Dendritic cell treated with granulocyte-macrophage colony-stimulating factor and Interleukin-4, amounts not matched to agents 40 ng/mL and 50 ng/mL, for 4 days (primary cell): ENCODE results near the gene OR56A4.
"Not testable (repeated sequence)": the region's sequence is repeated elsewhere in the genome, so short reads cannot be mapped to it uniquely, and the experiment has no call there.

Experiments used
- H3K27ac Mint-ChIP-seq: one replicate; pipeline ENCODE4 v1.8.0; 2022; ENCODE audit warnings: mild to moderate bottlenecking, mixed read lengths
- H3K27me3 Mint-ChIP-seq: one replicate; pipeline ENCODE4 v1.8.0; 2022; ENCODE audit warnings: mild to moderate bottlenecking, mixed read lengths
- H3K36me3 Mint-ChIP-seq: one replicate; pipeline ENCODE4 v1.8.0; 2022; ENCODE audit warnings: low read depth, mixed read lengths
- H3K4me1 Mint-ChIP-seq: one replicate; pipeline ENCODE4 v1.8.0; 2022; ENCODE audit warnings: low read depth, mixed read lengths
- H3K4me3 Mint-ChIP-seq: one replicate; pipeline ENCODE4 v1.8.0; 2022; ENCODE audit warnings: mild to moderate bottlenecking, moderate library complexity, mixed read lengths
- H3K9me3 Mint-ChIP-seq: one replicate; pipeline ENCODE4 v1.8.0; 2022; ENCODE audit warnings: mixed read lengths
- intact Hi-C: fragments of 100-400 bp; cut with micrococcal nuclease; formaldehyde crosslinking; loops from one replicate; pipeline ENCODE4 v1.15.0; 2022

OR56A4 gene

GRCh38 chr11:5992150-5992549 is 14.6 kb downstream of the OR56A4 start:
- no peak overlapping the region for H3K4me3 Mint-ChIP-seq
- intact Hi-C loops: loop anchor here (2.0 kb wide), 1 partner anchor 361 kb away; no protein-coding TSS in a partner anchor
- H3K4me1 Mint-ChIP-seq: no peaks in the 10 kb centered on the region
- no peak overlapping the region for H3K27ac Mint-ChIP-seq
- H3K9me3 Mint-ChIP-seq: no peaks in the 10 kb centered on the region
- peaks cover 12% of the 10 kb centered on the region for H3K27me3 Mint-ChIP-seq
- H3K36me3 Mint-ChIP-seq: no peaks in the 10 kb centered on the region

- H3K36me3 Mint-ChIP-seq: no peaks in the 10 kb centered on the region
- H3K27me3 Mint-ChIP-seq: peaks cover 12% of the 10 kb centered on the region
- H3K4me1 Mint-ChIP-seq: no peaks in the 10 kb centered on the region
- intact Hi-C loops: no loop called here
- no peaks in the 10 kb centered on the region for H3K9me3 Mint-ChIP-seq
- no peak overlapping the region for H3K27ac Mint-ChIP-seq
- no peak overlapping the region for H3K4me3 Mint-ChIP-seq
These were observed 17.5 kb downstream of the OR56A4 start for GRCh38 chr11:5989203-5989602.

- intact Hi-C loops: no loop called here
- no peaks in the 10 kb centered on the region for H3K36me3 Mint-ChIP-seq
- no peak within 1 kb of the TSS for H3K4me3 Mint-ChIP-seq
- H3K27ac Mint-ChIP-seq: no peak within 1 kb of the TSS
- peaks cover 10% of the 10 kb centered on the region for H3K27me3 Mint-ChIP-seq
- H3K4me1 Mint-ChIP-seq: no peaks in the 10 kb centered on the region
- H3K9me3 Mint-ChIP-seq: no peaks in the 10 kb centered on the region
These were observed 19.9 kb downstream of the OR56A4 start, which contains the start of gene OR52L1 for GRCh38 chr11:5986885-5987284. OR52L1 (minus strand) TSS chr11:5986985; CDS start chr11:5986930, 55 bp downstream.

- peaks cover 4% of the 10 kb centered on the region for H3K27me3 Mint-ChIP-seq
- no peak overlapping the region for H3K4me3 Mint-ChIP-seq
- peaks cover 23% of the 10 kb centered on the region for H3K9me3 Mint-ChIP-seq
- intact Hi-C loops: no loop called here
- no peaks in the 10 kb centered on the region for H3K36me3 Mint-ChIP-seq
- H3K27ac Mint-ChIP-seq: no peak overlapping the region
- H3K4me1 Mint-ChIP-seq: no peaks in the 10 kb centered on the region
These were observed 23.3 kb downstream of the OR56A4 start for GRCh38 chr11:5983443-5983842.

- Mint-ChIP-seq H3K36me3 (no peaks in the 10 kb centered on the region), H3K4me3 (no peak overlapping the region), H3K9me3 (peaks cover 18% of the 10 kb centered on the region), H3K4me1 (no peaks in the 10 kb centered on the region), H3K27me3 (peaks cover 4% of the 10 kb centered on the region), H3K27ac (no peak overlapping the region)
- intact Hi-C loops: no loop called here
These were observed 33.2 kb downstream of the OR56A4 start for GRCh38 chr11:5973530-5973929.

GRCh38 chr11:5968394-5968793 is 38.4 kb downstream of the OR56A4 start, which contains the start of gene OR56A5:
OR56A5 (minus strand) TSS chr11:5968494; CDS start chr11:5968494, 0 bp downstream.
- Mint-ChIP-seq H3K9me3 (peaks cover 8% of the 10 kb centered on the region), H3K27ac (no peak within 1 kb of the TSS), H3K4me3 (no peak within 1 kb of the TSS), H3K27me3 (peaks cover 4% of the 10 kb centered on the region), H3K36me3 (no peaks in the 10 kb centered on the region), H3K4me1 (no peaks in the 10 kb centered on the region)
- intact Hi-C loops: no loop called here

GRCh38 chr11:5967708-5968107 is 39.0 kb downstream of the OR56A4 start:
- Mint-ChIP-seq H3K4me1 (no peaks in the 10 kb centered on the region), H3K4me3 (no peak overlapping the region), H3K9me3 (peaks cover 15% of the 10 kb centered on the region), H3K27me3 (peaks cover 4% of the 10 kb centered on the region), H3K36me3 (no peaks in the 10 kb centered on the region), H3K27ac (no peak overlapping the region)
- intact Hi-C loops: no loop called here

- H3K4me1 Mint-ChIP-seq: no peaks in the 10 kb centered on the region
- H3K36me3 Mint-ChIP-seq: no peaks in the 10 kb centered on the region
- intact Hi-C loops: no loop called here
- H3K9me3 Mint-ChIP-seq: peaks cover 22% of the 10 kb centered on the region
- peaks cover 4% of the 10 kb centered on the region for H3K27me3 Mint-ChIP-seq
- no peak overlapping the region for H3K4me3 Mint-ChIP-seq
- H3K27ac Mint-ChIP-seq: no peak overlapping the region
These were observed 39.8 kb downstream of the OR56A4 start for GRCh38 chr11:5966958-5967357.

- H3K27ac Mint-ChIP-seq, H3K36me3 Mint-ChIP-seq, intact Hi-C loops, H3K4me3 Mint-ChIP-seq, H3K27me3 Mint-ChIP-seq, H3K4me1 Mint-ChIP-seq: not testable (repeated sequence)
- peaks cover 45% of the 10 kb centered on the region for H3K9me3 Mint-ChIP-seq
These were observed 45.9 kb downstream of the OR56A4 start for GRCh38 chr11:5960704-5961320.

GRCh38 chr11:5955586-5955985 is 51.2 kb downstream of the OR56A4 start:
- H3K36me3 Mint-ChIP-seq: no peaks in the 10 kb centered on the region
- no peaks in the 10 kb centered on the region for H3K4me1 Mint-ChIP-seq
- intact Hi-C loops: no loop called here
- H3K4me3 Mint-ChIP-seq: no peak overlapping the region
- peaks cover 15% of the 10 kb centered on the region for H3K9me3 Mint-ChIP-seq
- no peak overlapping the region for H3K27ac Mint-ChIP-seq
- no peaks in the 10 kb centered on the region for H3K27me3 Mint-ChIP-seq
